Naive thymus-derived CD8-positive, alpha-beta T cell (primary cell): ENCODE data around the gene MATN4. TPM values are rescaled to one million over a fixed set of nuclear protein-coding genes. Genes with fewer than 3 reads are reported as not detected.

Experiments used
- ATAC-seq, 2 donors: fragments of 150-1000 bp; cut with Tn5 transposase in 1 of 2; sonication (Bioruptor Pico), chemical (Tn5 transposase) in 1 of 2; 1 replicate in 1 of 2; 2 replicates in 1 of 2; pipeline ENCODE4 v1.10.0; 2021; ENCODE audit warnings: mild to moderate bottlenecking in 2 of 2, moderate library complexity in 2 of 2
- POLR2A ChIA-PET: fragments of 350-600 bp; sonication (Branson Sonifier 250); formaldehyde crosslinking; loops from one replicate; lab custom pipeline; 2021; ENCODE audit warnings: antibody characterized with exemption; lab: Charles Lee
- DNase-seq, 10 donors: peaks; one replicate each; pipeline versions ENCODE4 v3.0.0 to v3.0.0-alpha.2; 2020 to 2022
- H3K27ac Mint-ChIP-seq, 10 donors: one replicate each; pipeline ENCODE4 v1.8.0; 2020 to 2022; ENCODE audit warnings: mild to moderate bottlenecking in 10 of 10, mixed read lengths in 10 of 10, moderate library complexity in 4 of 10, inconsistent platforms in 1 of 10
- H3K27me3 Mint-ChIP-seq, 5 donors: one replicate each; pipeline ENCODE4 v1.8.0; 2021 to 2022; ENCODE audit warnings: mixed read lengths in 5 of 5
- H3K36me3 Mint-ChIP-seq, 3 donors: one replicate each; pipeline ENCODE4 v1.8.0; 2020 to 2022; ENCODE audit warnings: mixed read lengths in 3 of 3, mild to moderate bottlenecking in 2 of 3, inconsistent platforms in 1 of 3
- H3K4me1 Mint-ChIP-seq, 4 donors: one replicate each; pipeline ENCODE4 v1.8.0; 2021 to 2022; ENCODE audit warnings: mixed read lengths in 4 of 4
- H3K4me3 Mint-ChIP-seq, 10 donors: one replicate each; pipeline ENCODE4 v1.8.0; 2020 to 2022; ENCODE audit warnings: mild to moderate bottlenecking in 10 of 10, mixed read lengths in 10 of 10, moderate library complexity in 6 of 10, inconsistent platforms in 1 of 10
- H3K9me3 Mint-ChIP-seq, 9 donors: one replicate each; pipeline ENCODE4 v1.8.0; 2020 to 2022; ENCODE audit warnings: mixed read lengths in 9 of 9, mild to moderate bottlenecking in 3 of 9, inconsistent platforms in 1 of 9, moderate library complexity in 1 of 9
- polyA plus RNA-seq, 3 donors: library from polyadenylated mRNA; unstranded; fragments of 300-500 nt; fragmentation: Illumina TruSeq; gene quantifications; one replicate each; pipeline ENCODE4 v1.2.3, GENCODE V29; 2021
- total RNA-seq, 8 experiments: library from RNA in 2 of 8; stranded (reverse) in 2 of 8; gene quantifications; one replicate each; pipeline ENCODE4 v1.2.3 and lab custom pipeline; 2021 to 2026

Gene MATN4
- total and polyA plus RNA-seq, 5 experiments from 2014 or later: not detected

GRCh38 chr20:45305262-45305661 is 2.8 kb downstream of the MATN4 start:
- no peak overlapping the region for H3K4me3 Mint-ChIP-seq
- no peak overlapping the region for H3K27ac Mint-ChIP-seq
- H3K4me1 Mint-ChIP-seq: peaks cover 0 to 2% (median under 1%) of the 10 kb centered on the region in 4 donors
- POLR2A ChIA-PET: no interaction called here
- no peaks in the 10 kb centered on the region for H3K9me3 Mint-ChIP-seq
- ATAC-seq (no peak), DNase-seq (no peak)
- no peaks in the 10 kb centered on the region for H3K36me3 Mint-ChIP-seq
- peaks cover 13 to 76% (median 42%) of the 10 kb centered on the region in 5 donors for H3K27me3 Mint-ChIP-seq

- POLR2A ChIA-PET: no interaction called here
- H3K36me3 Mint-ChIP-seq: no peaks in the 10 kb centered on the region
- peaks cover 10 to 71% (median 40%) of the 10 kb centered on the region in 5 donors for H3K27me3 Mint-ChIP-seq
- H3K27ac Mint-ChIP-seq: no peak overlapping the region
- DNase-seq (no peak), ATAC-seq (no peak)
- peaks cover 0 to 2% (median 0%) of the 10 kb centered on the region in 4 donors for H3K4me1 Mint-ChIP-seq
- H3K9me3 Mint-ChIP-seq: no peaks in the 10 kb centered on the region
- H3K4me3 Mint-ChIP-seq: no peak overlapping the region
Observed at GRCh38 chr20:45304464-45304999, 3.6 kb downstream of the MATN4 start.

GRCh38 chr20:45303586-45304463 is 4.3 kb downstream of the MATN4 start:
- Mint-ChIP-seq H3K9me3 (no peaks in the 10 kb centered on the region), H3K4me1 (peaks cover 0 to 2% (median 0%) of the 10 kb centered on the region in 4 donors)

GRCh38 chr20:45301824-45302271 is 6.3 kb downstream of the MATN4 start:
- Mint-ChIP-seq H3K27me3 (peaks cover 9 to 74% (median 41%) of the 10 kb centered on the region in 5 donors), H3K9me3 (no peaks in the 10 kb centered on the region), H3K36me3 (no peaks in the 10 kb centered on the region), H3K4me3 (no peak overlapping the region), H3K4me1 (no peaks in the 10 kb centered on the region), H3K27ac (no peak overlapping the region)
- DNase-seq: no peak
- ATAC-seq: no peak
- POLR2A ChIA-PET: no interaction called here

More at GRCh38 chr20:45303586-45304463, 4.3 kb downstream of the MATN4 start:
- no peaks in the 10 kb centered on the region for H3K36me3 Mint-ChIP-seq
- no peak for DNase-seq
- H3K27ac Mint-ChIP-seq: peak overlapping the region in 1 of 10 donors; percentile 32
- ATAC-seq: no peak
- H3K4me3 Mint-ChIP-seq: no peak overlapping the region
- peaks cover 12 to 71% (median 43%) of the 10 kb centered on the region in 5 donors for H3K27me3 Mint-ChIP-seq
- POLR2A ChIA-PET: no interaction called here

GRCh38 chr20:45300961-45301360 is 7.1 kb downstream of the MATN4 start:
- POLR2A ChIA-PET: no interaction called here
- ATAC-seq: peak; percentile 68 to 79
- H3K4me1 Mint-ChIP-seq: no peaks in the 10 kb centered on the region
- no peak overlapping the region for H3K4me3 Mint-ChIP-seq
- no peak overlapping the region for H3K27ac Mint-ChIP-seq
- DNase-seq: peak in 2 of 10 donors; percentile 8 to 33
- no peaks in the 10 kb centered on the region for H3K9me3 Mint-ChIP-seq
- H3K36me3 Mint-ChIP-seq: no peaks in the 10 kb centered on the region
- peaks cover 13 to 83% (median 42%) of the 10 kb centered on the region in 5 donors for H3K27me3 Mint-ChIP-seq

- no peaks in the 10 kb centered on the region for H3K36me3 Mint-ChIP-seq
- H3K4me3 Mint-ChIP-seq: no peak overlapping the region
- H3K27me3 Mint-ChIP-seq: peaks cover 12 to 74% (median 42%) of the 10 kb centered on the region in 5 donors
- no peaks in the 10 kb centered on the region for H3K9me3 Mint-ChIP-seq
- DNase-seq (no peak), ATAC-seq (no peak)
- POLR2A ChIA-PET: no interaction called here
- no peak overlapping the region for H3K27ac Mint-ChIP-seq
- H3K4me1 Mint-ChIP-seq: no peaks in the 10 kb centered on the region
Observed at GRCh38 chr20:45299786-45300185, 8.3 kb downstream of the MATN4 start.

- Mint-ChIP-seq H3K4me1 (peaks cover 0 to 6% (median 5%) of the 10 kb centered on the region in 4 donors), H3K9me3 (no peaks in the 10 kb centered on the region), H3K4me3 (no peak overlapping the region), H3K27ac (no peak overlapping the region), H3K36me3 (no peaks in the 10 kb centered on the region), H3K27me3 (peaks cover 8 to 68% (median 38%) of the 10 kb centered on the region in 5 donors)
- no peak for ATAC-seq
- DNase-seq: no peak
- POLR2A ChIA-PET: no interaction called here
Observed at GRCh38 chr20:45297786-45298497, 10.2 kb downstream of the MATN4 start.

GRCh38 chr20:45294659-45295058 is 13.4 kb downstream of the MATN4 start:
- DNase-seq (no peak), ATAC-seq (no peak)
- peak overlapping the region in 1 of 10 donors; percentile 14 for H3K4me3 Mint-ChIP-seq
- POLR2A ChIA-PET: no interaction called here
- no peaks in the 10 kb centered on the region for H3K9me3 Mint-ChIP-seq
- no peaks in the 10 kb centered on the region for H3K36me3 Mint-ChIP-seq
- peaks cover 12 to 70% (median 34%) of the 10 kb centered on the region in 5 donors for H3K27me3 Mint-ChIP-seq
- H3K4me1 Mint-ChIP-seq: peaks cover 0 to 19% (median 13%) of the 10 kb centered on the region in 4 donors
- no peak overlapping the region for H3K27ac Mint-ChIP-seq

- H3K4me3 Mint-ChIP-seq: peak overlapping the region; percentile 69 to 84 (median 76)
- ATAC-seq (no peak), DNase-seq (no peak)
- H3K36me3 Mint-ChIP-seq: no peaks in the 10 kb centered on the region
- H3K4me1 Mint-ChIP-seq: peaks cover 0 to 19% (median 13%) of the 10 kb centered on the region in 4 donors
- H3K27ac Mint-ChIP-seq: peak overlapping the region in 1 of 10 donors; percentile 21
- no peaks in the 10 kb centered on the region for H3K9me3 Mint-ChIP-seq
- H3K27me3 Mint-ChIP-seq: peaks cover 10 to 67% (median 35%) of the 10 kb centered on the region in 5 donors
- POLR2A ChIA-PET: no interaction called here
Observed at GRCh38 chr20:45294003-45294368, 14.1 kb downstream of the MATN4 start.

- peak overlapping the region in 2 of 10 donors; percentile 21 to 40 for H3K27ac Mint-ChIP-seq
- peaks cover 13 to 68% (median 32%) of the 10 kb centered on the region in 5 donors for H3K27me3 Mint-ChIP-seq
- peaks cover 0 to 19% (median 13%) of the 10 kb centered on the region in 4 donors for H3K4me1 Mint-ChIP-seq
- DNase-seq: peak; percentile 50 to 79 (median 72)
- no peaks in the 10 kb centered on the region for H3K36me3 Mint-ChIP-seq
- peak overlapping the region; percentile 70 to 84 (median 76) for H3K4me3 Mint-ChIP-seq
- POLR2A ChIA-PET: no interaction called here
- no peaks in the 10 kb centered on the region for H3K9me3 Mint-ChIP-seq
- peak; percentile 89 to 94 for ATAC-seq
Observed at GRCh38 chr20:45293041-45294002, 14.8 kb downstream of the MATN4 start.

GRCh38 chr20:45292343-45292742 is 15.8 kb downstream of the MATN4 start:
- Mint-ChIP-seq H3K27ac (peak overlapping the region in 1 of 10 donors; percentile 15), H3K9me3 (no peaks in the 10 kb centered on the region), H3K4me3 (peak overlapping the region in 6 of 10 donors; percentile 35 to 81 (median 74)), H3K4me1 (peaks cover 0 to 19% (median 13%) of the 10 kb centered on the region in 4 donors), H3K27me3 (peaks cover 15 to 66% (median 31%) of the 10 kb centered on the region in 5 donors), H3K36me3 (no peaks in the 10 kb centered on the region)
- POLR2A ChIA-PET: no interaction called here
- ATAC-seq (no peak), DNase-seq (no peak)
